Ovary (tissue), 9 donors: ENCODE measurements around the gene WASF3. TPM values are rescaled to one million over a fixed set of nuclear protein-coding genes. Genes with fewer than 3 reads are reported as not detected.
A peak's percentile ranks its signal among the peaks of the same experiment; 100 is the strongest.

ENCODE experiments used
- DNase-seq, 5 donors: peaks; one replicate each; pipeline ENCODE4 v3.0.0-alpha.2; 2019 to 2020
- H3K27ac ChIP-seq, 2 donors: fragments of 200-600 bp; one replicate each; pipeline versions ENCODE4 v1.5.1 to v1.8.0; 2019 to 2022
- H3K27me3 ChIP-seq: fragments of 200-600 bp; one replicate; pipeline ENCODE4 v1.8.0; 2022
- H3K36me3 ChIP-seq: fragments of 200-600 bp; sonication (generic); one replicate; pipeline ENCODE4 v1.5.1; 2019
- H3K4me1 ChIP-seq: one replicate; pipeline ENCODE4 v1.8.1; 2013; ENCODE audit warnings: mild to moderate bottlenecking, moderate library complexity; ENCODE audit not compliant: insufficient read depth
- H3K4me3 ChIP-seq: fragments of 200-600 bp; sonication (generic); one replicate; pipeline ENCODE4 v1.5.1; 2017
- H3K9me3 ChIP-seq, 2 donors: fragments of 200-600 bp in 1 of 2; sonication (generic) in 1 of 2; one replicate each; pipeline versions ENCODE4 v1.5.1 to v1.8.1; 2013 to 2019; ENCODE audit warnings: mild to moderate bottlenecking in 1 of 2, moderate library complexity in 1 of 2
- EP300 ChIP-seq: sonication (generic); formaldehyde crosslinking; IDR thresholded peaks from one replicate; pipeline ENCODE4 v1.6.1; 2017; ENCODE audit warnings: antibody characterized with exemption
- POLR2A ChIP-seq: fragments of 450-650 bp; IDR thresholded peaks from one replicate; pipeline ENCODE4 v1.6.1; 2017; ENCODE audit warnings: antibody characterized with exemption, mild to moderate bottlenecking, moderate library complexity
- WGBS, 3 donors: extraction: QIAGEN DNeasy Blood & Tissue Kit in 1 of 3; methylation state at CpG; one replicate each; pipeline versions ENCODE4 v1.1.5 to v1.1.7; 2013 to 2017; 5-methylcytosine and 5-hydroxymethylcytosine counted together
- intact Hi-C, 4 donors: fragments of 100-400 bp; cut with DNase I; formaldehyde crosslinking; loops; one replicate each; pipeline versions ENCODE4 v1.11.0 to v1.15.1; 2022 to 2023
- polyA plus RNA-seq, 2 donors: library from polyadenylated mRNA; stranded (reverse); fragments of 200-250 nt in 1 of 2; fragments of 350-450 nt in 1 of 2; fragmentation: Illumina TruSeq in 1 of 2; extraction: RNeasy Lipid Tissue Mini Kit (QIAGEN cat#74804) in 1 of 2; gene quantifications; one replicate each; pipeline ENCODE4 v1.2.3, GENCODE V29; 2013 to 2014
- total RNA-seq, 7 donors: library from RNA; depleted of rRNA in 2 of 7; stranded (reverse); fragments of >200 nt in 2 of 7; fragmentation: NEBNext Ultra II Directional in 3 of 7; extraction: Animal tissue kit (Norgen Biotek cat#: 25700) in 3 of 7; gene quantifications; one replicate each; pipeline versions ENCODE4 v1.1.0 to v1.2.4, GENCODE V29; 2016 to 2023
- TF ChIP-seq, protein P1 (sequence below), 3 donors: fragments of 450-650 bp in 2 of 3; fragments of 200-600 bp in 1 of 3; IDR thresholded peaks; one replicate each; pipeline versions ENCODE4 v1.5.1 to v1.8.0; 2016 to 2022; ENCODE audit warnings: antibody characterized with exemption in 3 of 3, mild to moderate bottlenecking in 1 of 3
- donor health status: DM: no; HTN: no; CAD: no; lungs with moderate emphysema.
- donor health status: DM: no; HTN: no; CAD: no.
- donor health status: Bipolar disorder and iron deficiency.
- donor health status: DM: yes; HTN: yes; CAD: no.
- donor health status: DM: no; HTN: no; CAD: no.
- donor health status: DM: yes; HTN: yes; CAD: no.

Gene WASF3
- total and polyA plus RNA-seq, 9 donors: 11.5 to 37.1 (median 33.7) TPM

DNA sequence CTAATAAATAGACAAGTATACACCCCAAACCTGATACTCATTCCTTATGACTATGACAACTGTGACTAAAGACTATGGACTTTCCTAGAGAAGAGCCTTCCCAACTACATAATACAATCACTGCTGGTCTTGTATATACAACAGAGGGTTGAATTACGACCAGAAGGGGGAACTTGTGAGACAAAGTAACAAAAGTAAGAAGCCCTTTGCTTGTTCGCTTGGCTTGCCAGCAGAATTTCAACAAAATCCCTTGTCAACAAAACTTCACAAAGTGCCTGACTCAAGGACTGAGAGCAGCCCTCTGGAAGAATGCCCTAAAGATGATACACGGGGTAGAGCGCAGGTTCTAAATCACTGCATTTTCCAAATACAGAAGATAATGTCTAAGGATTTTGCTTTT lies 99.4 kb downstream of the WASF3 start:
- Histone ChIP-seq H3K4me3 (no peak overlapping the region), H3K36me3 (no peaks in the 10 kb centered on the region), H3K9me3 (no peaks in the 10 kb centered on the region), H3K27ac (no peak overlapping the region), H3K27me3 (no peaks in the 10 kb centered on the region), H3K4me1 (peaks cover 16% of the 10 kb centered on the region)
- 16 to 28% (median 22%) methylated on average over 4 of the region's 4 CpGs for WGBS, 3 donors
- DNase-seq: peak in 1 of 5 donors; percentile 40
- TF ChIP-seq, protein P1, sequence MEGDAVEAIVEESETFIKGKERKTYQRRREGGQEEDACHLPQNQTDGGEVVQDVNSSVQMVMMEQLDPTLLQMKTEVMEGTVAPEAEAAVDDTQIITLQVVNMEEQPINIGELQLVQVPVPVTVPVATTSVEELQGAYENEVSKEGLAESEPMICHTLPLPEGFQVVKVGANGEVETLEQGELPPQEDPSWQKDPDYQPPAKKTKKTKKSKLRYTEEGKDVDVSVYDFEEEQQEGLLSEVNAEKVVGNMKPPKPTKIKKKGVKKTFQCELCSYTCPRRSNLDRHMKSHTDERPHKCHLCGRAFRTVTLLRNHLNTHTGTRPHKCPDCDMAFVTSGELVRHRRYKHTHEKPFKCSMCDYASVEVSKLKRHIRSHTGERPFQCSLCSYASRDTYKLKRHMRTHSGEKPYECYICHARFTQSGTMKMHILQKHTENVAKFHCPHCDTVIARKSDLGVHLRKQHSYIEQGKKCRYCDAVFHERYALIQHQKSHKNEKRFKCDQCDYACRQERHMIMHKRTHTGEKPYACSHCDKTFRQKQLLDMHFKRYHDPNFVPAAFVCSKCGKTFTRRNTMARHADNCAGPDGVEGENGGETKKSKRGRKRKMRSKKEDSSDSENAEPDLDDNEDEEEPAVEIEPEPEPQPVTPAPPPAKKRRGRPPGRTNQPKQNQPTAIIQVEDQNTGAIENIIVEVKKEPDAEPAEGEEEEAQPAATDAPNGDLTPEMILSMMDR (IDR thresholded peaks at IDR 0.05): peak in 1 of 3 donors; percentile 16
- TF ChIP-seq POLR2A (no peak), EP300 (no peak)
- intact Hi-C loops: loop anchor here in 1 of 4 donors (10.0 kb wide), 1 partner anchor 122 kb away; no protein-coding TSS in a partner anchor

GRCh38 chr13:26658448-26659385 lies 101.2 kb downstream of the WASF3 start:
- no peak overlapping the region for H3K27ac ChIP-seq
- no peaks in the 10 kb centered on the region for H3K27me3 ChIP-seq
- peaks cover 16% of the 10 kb centered on the region for H3K4me1 ChIP-seq
- H3K9me3 ChIP-seq: no peaks in the 10 kb centered on the region
- no peaks in the 10 kb centered on the region for H3K36me3 ChIP-seq
- 63 to 71% (median 67%) methylated on average over 4 of the region's 4 CpGs for WGBS, 3 donors
- H3K4me3 ChIP-seq: no peak overlapping the region
- no peak for TF ChIP-seq POLR2A
- TF ChIP-seq, protein P1 (IDR thresholded peaks at IDR 0.05): no peak
- TF ChIP-seq EP300: no peak
- intact Hi-C loops: loop anchor here in 1 of 4 donors (10.0 kb wide), 1 partner anchor 124 kb away; no protein-coding TSS in a partner anchor
- DNase-seq: peak in 1 of 5 donors; percentile 30

DNA sequence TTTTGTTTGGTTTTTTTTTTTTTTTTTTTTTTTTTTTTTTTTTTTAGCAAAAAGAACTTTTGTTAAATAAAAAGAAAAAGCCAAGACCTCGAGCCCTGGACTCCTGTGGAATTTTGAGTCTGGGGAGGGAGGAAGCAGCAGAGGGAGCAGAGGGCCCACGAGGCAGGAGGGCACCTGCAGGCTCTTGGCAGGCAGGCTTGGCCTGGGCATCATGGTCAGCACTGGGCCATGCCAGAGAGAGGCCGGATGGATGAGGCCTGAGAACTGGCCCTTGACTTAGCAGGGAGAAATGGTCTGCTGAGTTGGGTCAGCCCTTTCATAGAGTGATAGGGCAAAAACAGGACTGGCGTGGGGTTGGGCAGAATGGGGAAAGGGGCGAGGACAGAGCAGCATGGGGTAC lies 102.7 kb downstream of the WASF3 start:
- H3K9me3 ChIP-seq: no peaks in the 10 kb centered on the region
- no peak for DNase-seq
- H3K4me3 ChIP-seq: no peak overlapping the region
- no peaks in the 10 kb centered on the region for H3K36me3 ChIP-seq
- H3K27ac ChIP-seq: no peak overlapping the region
- 72 to 79% (median 78%) methylated on average over 5 of the region's 5 CpGs for WGBS, 3 donors
- no peak for TF ChIP-seq EP300
- TF ChIP-seq, protein P1 (IDR thresholded peaks at IDR 0.05): no peak
- TF ChIP-seq POLR2A: no peak
- no peaks in the 10 kb centered on the region for H3K27me3 ChIP-seq
- intact Hi-C loops: no loop called here
- peaks cover 16% of the 10 kb centered on the region for H3K4me1 ChIP-seq

- TF ChIP-seq EP300: no peak
- no peak for TF ChIP-seq POLR2A
- TF ChIP-seq, protein P1 (IDR thresholded peaks at IDR 0.05): no peak
- Histone ChIP-seq H3K4me3 (no peak overlapping the region), H3K9me3 (no peaks in the 10 kb centered on the region), H3K27ac (no peak overlapping the region), H3K4me1 (peaks cover 16% of the 10 kb centered on the region), H3K27me3 (no peaks in the 10 kb centered on the region), H3K36me3 (no peaks in the 10 kb centered on the region)
- intact Hi-C loops: no loop called here
- WGBS, 3 donors: 82 to 87% (median 87%) methylated on average over 6 of the region's 6 CpGs
- DNase-seq: no peak
Observed at GRCh38 chr13:26660766-26661165, 103.3 kb downstream of the WASF3 start.
